Adrenal gland (tissue), 5 donors: ENCODE measurements around the gene RNF166.

ENCODE experiments used
- CTCF ChIP-seq, 6 experiments: fragments of 450-650 bp in 4 of 6; fragments of 200-600 bp in 2 of 6; sonication (generic) in 1 of 6; IDR thresholded peaks; 1 replicate in 5 of 6; 2 replicates in 1 of 6; pipeline versions ENCODE4 v1.5.1 to v1.8.0; 2016 to 2021; ENCODE audit warnings: antibody characterized with exemption in 6 of 6, mild to moderate bottlenecking in 2 of 6, moderate library complexity in 1 of 6
- POLR2A ChIP-seq, 2 donors: fragments of 450-650 bp; IDR thresholded peaks; one replicate each; pipeline ENCODE4 v1.6.1; 2017; ENCODE audit warnings: antibody characterized with exemption in 2 of 2, mild to moderate bottlenecking in 2 of 2, moderate library complexity in 1 of 2
- donor health status: DM: no; HTN: no; CAD: no.

GRCh38 chr16:88665570-88665969, 40.6 kb downstream of the RNF166 start:
- TF ChIP-seq POLR2A (IDR thresholded peaks at IDR 0.05) = no peak
- TF ChIP-seq CTCF (IDR thresholded peaks at IDR 0.05) = no peak
